Measurements from ENCODE around the gene PTGDR.

The PTGDR gene

DNA sequence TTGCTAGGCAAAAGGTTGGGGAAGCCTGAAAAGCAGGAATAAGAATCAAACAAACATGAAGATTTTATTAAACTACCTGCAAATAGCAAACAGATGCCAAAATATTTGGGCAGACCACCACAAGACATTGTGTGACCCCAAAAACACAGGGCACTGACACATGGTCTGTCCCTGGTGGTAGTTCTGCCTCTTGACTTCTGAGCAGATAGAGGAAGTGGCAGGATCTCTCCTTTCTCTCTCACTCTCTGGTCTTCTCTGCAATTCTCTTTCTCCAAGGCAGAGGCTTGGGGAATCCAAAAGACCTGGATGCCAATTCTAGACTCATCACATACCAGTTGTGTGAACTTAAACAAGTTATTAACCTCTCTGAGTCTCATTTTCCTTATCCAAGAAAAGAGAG is 4.3 kb upstream of the PTGDR start:
- DNase-seq (ENCODE audit: low read depth in 2 of 3, low spot score in 2 of 3): no peak

DNA sequence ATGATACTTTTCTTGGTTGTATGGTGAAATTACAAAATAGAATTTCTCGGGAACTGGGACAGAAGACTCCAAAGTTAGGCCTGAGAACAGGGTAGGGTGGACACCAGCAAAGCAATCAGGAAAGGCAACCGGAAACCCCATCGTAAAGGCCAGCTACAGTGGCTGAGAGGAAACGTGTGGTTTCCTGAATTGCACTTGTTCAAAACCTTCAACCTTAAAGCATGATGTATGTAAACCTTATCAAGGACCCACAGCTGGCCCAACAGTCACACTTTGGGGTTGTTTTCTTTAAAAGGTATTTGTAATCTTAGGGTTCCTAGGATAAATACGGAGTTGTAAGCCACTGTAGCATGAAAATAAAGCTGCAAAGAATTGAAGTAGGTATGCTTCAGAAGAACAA is 2.2 kb upstream of the PTGDR start:
- DNase-seq (ENCODE audit: low read depth in 2 of 3, low spot score in 2 of 3): no peak

DNA sequence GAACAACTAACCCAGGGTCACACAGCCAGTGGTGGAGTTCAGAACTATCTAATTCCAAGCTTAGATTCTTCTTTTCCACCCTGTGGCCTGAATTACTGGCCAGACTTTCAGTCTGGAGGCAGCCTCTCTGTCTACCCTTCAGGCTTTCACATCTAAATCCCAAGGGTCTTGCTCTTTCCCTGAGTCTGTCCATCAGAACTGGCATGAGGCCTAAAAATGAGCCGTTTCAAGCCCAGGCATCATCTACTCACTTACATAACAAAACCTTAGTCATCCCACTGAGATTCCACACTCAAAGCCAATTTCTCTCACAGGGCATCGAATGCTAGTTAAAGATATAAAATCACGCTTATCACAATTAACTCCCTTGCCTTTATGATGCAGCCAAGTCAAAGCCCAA is 1.3 kb upstream of the PTGDR start:
- no peak for DNase-seq (ENCODE audit: low read depth in 2 of 3, low spot score in 2 of 3)

DNA sequence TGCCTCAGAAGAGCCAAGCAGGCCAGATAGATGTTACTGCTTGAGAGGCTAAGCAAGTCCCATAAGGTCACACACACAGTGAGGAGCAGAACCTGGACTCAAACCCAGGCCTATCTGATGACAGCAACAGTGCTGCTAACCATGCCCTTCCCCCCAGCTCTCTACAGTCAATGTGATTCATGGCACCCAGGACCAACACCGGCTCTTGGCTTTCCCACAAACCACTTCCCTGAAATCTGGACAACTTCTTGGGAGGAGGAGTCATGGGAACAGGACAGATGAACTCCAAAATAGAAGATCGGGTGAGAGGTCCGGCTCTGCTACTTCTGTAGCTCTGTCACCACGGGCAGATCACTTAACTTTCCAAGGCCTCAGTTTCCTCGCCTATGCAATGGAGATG is 716 bp upstream of the PTGDR start:
- DNase-seq (ENCODE audit: low read depth in 2 of 3, low spot score in 2 of 3): no peak

DNA sequence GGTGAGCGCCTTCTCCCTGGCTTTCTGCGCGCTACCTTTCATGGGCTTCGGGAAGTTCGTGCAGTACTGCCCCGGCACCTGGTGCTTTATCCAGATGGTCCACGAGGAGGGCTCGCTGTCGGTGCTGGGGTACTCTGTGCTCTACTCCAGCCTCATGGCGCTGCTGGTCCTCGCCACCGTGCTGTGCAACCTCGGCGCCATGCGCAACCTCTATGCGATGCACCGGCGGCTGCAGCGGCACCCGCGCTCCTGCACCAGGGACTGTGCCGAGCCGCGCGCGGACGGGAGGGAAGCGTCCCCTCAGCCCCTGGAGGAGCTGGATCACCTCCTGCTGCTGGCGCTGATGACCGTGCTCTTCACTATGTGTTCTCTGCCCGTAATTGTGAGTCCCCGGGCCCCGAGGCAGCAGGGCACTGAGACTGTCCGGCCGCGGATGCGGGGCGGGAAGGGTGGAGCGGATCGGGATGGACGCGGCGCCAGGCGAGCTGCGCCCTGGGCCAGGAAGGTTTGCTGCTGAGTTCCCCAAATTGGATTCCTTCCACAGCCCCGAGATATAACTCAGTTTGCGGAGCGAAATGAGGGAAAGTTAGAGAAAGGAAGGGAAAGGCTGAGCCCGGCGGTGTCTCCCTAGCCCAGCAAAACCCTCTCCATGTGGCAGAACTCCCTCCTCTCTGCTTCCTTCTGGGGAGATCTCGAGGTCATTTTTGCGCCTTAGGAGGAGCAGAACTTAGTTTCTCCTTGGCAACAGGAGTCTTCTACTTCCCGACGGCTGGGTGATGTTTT is 972 bp downstream of the PTGDR start:
- no peak for DNase-seq (ENCODE audit: low read depth in 2 of 3, low spot score in 2 of 3)

DNA sequence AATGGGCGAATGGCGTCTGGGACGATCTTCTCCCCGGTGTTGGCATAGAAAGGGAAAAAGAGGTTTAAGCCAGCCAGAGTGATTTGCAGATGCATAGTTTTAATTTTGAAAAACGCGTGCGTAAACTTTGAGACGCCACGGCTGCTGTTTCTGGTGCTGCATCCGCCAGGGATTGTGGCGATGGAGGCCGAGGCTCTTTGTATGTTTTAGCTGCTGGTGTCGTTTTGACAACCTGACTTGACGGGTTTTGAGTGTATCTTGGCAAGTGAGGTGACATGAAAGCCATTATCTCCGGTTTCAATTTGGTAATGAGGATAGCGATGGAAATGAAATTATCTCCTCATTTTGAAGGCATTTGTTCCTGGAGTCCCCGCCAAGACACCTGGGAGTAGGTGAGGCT is 1.6 kb downstream of the PTGDR start:
- no peak for DNase-seq (ENCODE audit: low read depth in 2 of 3, low spot score in 2 of 3)

DNA sequence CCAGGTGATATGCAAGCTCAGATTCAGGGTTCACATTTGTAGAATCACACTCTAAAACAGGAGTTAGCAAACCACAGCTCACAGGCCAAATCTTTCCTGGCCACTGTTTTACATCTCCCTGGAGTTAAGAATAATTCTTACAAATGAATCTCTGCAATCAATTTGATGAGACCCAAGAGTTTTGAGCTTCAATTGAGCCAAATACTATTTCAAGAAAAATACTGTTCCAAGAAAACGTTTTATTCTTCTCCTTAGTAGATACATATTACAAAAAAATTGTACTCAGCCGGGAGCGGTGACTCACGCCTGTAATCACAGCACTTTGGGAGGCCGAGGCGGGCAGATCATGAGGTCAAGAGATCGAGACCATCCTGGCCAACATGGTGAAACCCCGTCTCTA is 2.5 kb downstream of the PTGDR start:
- DNase-seq (ENCODE audit: low read depth in 2 of 3, low spot score in 2 of 3): no peak

DNA sequence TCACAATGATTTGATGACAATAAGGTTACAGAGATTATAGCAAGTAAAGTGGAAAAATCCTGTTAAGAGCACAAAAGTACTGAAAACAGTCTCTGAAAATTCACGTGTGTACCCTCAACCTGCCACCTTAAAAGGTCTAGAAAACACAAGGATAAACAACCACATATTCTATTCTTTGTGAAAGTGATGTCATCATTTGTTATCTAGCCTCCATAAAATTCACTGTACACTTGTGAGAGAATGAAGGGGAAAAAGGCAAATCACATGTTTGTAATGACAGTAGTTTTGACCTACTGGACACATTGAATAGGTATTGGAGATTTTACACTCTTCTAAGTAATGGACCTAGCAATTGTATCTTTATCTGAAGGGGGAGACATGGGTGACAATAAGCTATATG is 4.0 kb downstream of the PTGDR start:
- no peak for DNase-seq (ENCODE audit: low read depth in 2 of 3, low spot score in 2 of 3)

DNA sequence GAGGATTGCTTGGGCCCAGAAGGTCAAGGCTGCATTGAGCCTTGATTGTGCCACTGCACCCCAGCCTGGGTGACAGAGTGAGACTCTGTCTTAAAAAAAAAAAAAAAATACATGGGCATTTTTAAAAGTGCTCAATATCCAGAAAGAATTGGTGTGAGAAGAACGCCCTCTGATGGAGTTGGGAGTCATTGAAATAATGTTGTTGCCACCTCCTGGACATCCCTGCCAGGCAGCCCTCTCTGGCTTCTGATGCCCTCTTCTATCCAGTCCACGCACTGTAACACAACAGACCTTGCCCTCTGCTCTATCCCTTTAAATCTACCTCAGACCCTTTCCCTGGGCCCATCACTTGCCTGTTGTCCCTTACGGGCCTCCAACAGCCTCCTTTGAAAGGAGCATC is 4.9 kb downstream of the PTGDR start:
- no peak for DNase-seq (ENCODE audit: low read depth in 2 of 3, low spot score in 2 of 3)

DNA sequence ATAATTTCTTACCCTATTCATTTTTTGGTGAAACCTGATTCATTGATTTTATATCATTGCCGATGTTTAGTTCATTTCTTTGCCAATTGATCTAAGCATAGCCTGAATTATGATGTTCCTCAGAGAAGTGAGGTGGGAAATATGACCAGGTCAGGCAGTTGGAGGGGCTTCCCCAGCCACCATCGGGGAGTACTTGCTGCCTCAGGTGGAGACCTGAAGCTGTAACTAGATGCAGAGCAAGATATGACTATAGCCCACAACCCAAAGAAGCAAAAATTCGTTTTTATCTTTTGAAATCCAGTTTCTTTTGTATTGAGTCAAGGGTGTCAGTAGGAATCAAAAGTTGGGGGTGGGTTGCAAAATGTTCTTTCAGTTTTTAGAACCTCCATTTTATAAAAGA is 7.9 kb downstream of the PTGDR start:
- DNase-seq (ENCODE audit: low read depth in 2 of 3, low spot score in 2 of 3): no peak

DNA sequence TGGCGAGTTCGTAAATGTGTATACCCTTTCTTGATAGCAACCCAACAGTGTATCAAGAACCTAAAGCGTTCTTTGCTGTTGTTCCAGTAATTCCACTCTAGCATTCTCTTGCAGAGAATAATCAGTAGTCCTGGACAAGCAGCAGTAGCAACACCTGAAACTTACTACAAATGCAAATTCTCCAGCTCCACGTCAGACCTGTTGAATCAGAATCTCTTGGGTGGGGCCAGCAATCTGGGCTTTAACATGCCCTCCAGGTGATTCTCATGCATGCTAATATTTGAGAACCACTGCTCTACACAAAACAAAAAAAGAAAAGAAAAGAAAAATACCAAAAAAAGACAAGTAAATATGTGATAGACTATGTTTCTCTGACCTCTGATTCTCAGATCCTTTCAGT is 10.1 kb downstream of the PTGDR start:
- DNase-seq (ENCODE audit: low read depth in 2 of 3, low spot score in 2 of 3): no peak

DNA sequence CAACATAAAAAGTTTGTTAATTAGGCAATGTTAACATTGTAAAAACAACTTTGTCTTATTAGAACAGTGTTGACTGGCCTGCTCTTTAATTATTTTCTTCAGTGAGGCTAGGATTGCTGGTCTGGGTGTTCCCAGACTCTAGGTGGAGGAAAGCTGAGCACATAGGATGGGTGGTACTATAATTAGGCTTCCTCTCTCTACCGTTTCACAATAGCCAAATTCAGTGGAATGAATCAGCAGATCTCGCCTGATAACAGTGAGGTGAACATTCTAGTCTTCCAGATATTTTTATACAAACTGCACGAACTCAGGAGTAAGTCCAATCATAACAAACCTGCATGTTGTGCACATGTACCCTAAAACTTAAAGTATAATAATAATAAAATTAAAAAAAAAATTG is 11.9 kb downstream of the PTGDR start:
- DNase-seq (ENCODE audit: low read depth in 2 of 3, low spot score in 2 of 3): no peak

DNA sequence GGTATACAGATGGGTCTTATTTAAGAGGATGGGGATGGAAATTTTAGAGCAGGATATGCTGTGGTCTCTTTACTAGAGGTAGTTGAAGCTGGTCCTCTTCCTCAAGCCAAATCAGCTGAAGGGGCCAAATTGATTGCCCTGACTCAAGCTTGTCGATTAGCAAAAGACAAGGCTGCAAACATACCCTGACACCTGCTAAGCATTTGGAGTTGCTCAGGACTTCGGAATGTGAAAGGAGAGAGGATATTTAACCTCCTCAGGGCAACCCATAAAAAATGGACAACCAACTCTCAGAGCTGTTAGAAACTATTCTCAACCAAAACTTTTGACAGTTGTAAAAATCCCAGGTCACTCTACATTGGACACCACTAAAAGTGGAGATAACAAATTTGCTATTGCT is 15.6 kb downstream of the PTGDR start:
- DNase-seq (ENCODE audit: low read depth in 2 of 3, low spot score in 2 of 3): no peak

DNA sequence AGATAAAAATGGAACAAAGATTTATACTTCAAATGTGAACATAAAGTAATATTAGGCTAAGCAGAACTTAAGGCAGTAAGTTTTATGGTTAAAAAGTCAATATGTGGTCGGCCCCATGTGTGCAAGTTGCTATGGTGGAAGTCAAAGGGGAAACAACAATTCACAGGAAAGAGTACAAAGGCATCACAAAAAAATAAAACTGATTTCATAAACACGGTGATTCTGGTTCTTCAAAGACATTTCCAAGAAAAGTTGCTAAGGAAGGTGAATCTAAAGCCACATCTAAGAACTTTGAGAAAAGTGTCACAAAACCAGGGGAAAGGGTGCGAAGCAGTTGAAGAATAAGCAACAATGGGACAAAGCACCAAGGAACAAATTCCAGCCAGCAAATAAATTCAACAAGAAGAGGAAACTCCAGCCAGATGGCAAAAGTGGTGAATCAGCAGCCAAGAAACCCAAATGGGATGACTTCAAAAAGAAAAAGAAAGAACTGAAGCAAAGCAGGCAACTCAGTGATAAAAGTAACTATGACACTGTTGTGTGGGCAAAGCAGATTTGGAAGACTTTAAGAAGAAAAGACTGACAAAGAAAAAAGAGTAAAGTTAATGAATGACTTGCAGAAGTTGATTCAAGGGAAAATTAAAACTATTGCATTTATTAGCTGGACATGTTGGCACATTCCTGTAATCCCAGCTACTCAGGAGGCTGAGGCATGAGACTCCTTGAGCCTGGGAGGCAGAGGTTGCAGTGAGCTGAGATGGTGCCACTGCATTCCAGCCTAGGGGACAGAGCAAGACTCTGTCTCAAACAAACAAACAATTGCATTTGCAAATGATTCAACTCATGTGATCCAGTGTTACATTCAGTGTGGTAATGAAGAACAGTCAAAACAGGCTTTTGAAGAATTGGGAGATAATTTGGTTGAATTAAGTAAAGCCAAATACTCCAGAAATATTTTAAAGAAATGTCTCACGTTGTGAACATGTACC is 19.5 kb downstream of the PTGDR start:
- DNase-seq (ENCODE audit: low read depth in 2 of 3, low spot score in 2 of 3): no peak

DNA sequence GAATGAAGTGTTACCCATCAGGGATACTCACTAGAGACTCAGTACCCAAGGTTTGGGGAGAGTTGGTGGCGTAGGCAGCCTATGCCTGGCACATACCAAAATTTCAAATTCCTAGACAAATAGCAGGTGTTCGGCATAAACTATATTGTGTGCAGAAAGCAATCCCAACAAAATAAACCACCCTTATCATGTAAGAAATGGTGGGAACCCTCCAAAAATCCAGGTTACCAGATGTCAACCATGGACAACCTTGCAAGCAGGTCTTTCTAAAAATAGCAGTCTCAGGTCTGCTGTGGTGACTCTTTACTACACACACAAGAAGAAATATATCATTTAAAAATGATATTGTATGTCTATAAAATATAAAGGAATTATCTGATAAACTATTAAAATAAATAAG is 28.9 kb downstream of the PTGDR start:
- no peak for DNase-seq (ENCODE audit: low read depth in 2 of 3, low spot score in 2 of 3)

DNA sequence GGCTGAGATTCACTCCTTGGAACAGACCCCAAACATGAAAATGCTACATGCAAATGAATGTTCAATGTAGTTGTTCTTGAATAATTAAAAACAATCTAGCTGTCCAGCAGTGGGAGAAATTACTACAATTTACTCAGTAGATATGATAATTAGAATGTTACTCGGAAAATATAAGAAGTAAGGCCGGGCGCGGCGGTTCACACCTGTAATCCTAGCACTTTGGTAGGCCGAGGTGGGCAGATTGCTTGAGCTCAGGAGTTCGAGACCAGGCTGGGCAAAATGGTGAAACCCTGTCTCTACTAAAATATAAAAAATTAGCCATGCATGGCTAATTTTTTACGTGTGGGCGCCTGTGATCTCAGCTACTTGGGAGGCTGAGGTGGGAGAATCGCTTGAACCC is 31.3 kb downstream of the PTGDR start:
- no peak for DNase-seq (ENCODE audit: low read depth in 2 of 3, low spot score in 2 of 3)

DNA sequence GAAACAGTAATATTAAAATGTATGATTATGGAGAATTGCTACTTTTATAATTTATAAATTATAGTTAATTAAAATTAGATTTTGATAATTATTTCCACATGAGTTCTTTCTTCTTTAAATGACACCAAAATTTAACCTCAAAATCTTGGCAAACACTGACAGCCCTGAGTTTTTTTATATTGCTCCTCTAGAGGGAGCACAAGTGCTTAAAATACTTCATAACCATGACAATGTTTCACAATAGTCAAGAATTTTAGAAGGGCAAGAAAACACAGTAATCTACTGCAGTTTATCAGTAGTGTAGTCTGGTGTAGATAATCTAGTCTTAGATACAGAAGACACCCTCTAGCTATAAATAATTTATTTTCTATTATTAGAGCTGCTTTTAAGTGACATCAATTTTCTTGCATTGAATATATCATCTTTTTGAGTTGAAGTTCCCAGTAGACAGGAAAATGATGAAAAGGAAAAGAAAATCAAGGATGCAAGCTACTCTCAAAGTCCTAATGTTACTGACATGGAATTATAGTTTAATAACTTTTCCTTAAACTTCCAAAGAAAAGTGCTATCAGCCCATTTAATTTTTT is 32.3 kb downstream of the PTGDR start:
- no peak for DNase-seq (ENCODE audit: low read depth in 2 of 3, low spot score in 2 of 3)

DNA sequence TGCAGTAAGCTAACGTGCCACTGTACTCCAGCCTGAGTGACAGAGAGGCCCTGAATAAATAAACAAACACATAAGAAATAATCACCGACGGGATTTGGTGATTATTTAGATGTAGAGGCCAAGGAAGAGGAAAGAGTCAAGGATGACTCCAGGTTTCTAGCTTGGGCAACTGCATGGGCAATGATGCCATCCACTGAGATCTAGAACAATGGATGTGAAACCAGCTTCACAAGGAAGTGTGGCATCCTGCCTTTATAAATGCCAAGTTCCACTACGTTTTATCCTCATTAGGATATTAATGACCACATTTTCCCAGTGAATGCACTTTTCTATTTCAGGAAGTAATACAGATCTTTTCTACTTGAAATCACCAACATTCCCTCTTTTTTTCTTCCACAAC is 35.7 kb downstream of the PTGDR start:
- no peak for DNase-seq (ENCODE audit: low read depth in 2 of 3, low spot score in 2 of 3)

DNA sequence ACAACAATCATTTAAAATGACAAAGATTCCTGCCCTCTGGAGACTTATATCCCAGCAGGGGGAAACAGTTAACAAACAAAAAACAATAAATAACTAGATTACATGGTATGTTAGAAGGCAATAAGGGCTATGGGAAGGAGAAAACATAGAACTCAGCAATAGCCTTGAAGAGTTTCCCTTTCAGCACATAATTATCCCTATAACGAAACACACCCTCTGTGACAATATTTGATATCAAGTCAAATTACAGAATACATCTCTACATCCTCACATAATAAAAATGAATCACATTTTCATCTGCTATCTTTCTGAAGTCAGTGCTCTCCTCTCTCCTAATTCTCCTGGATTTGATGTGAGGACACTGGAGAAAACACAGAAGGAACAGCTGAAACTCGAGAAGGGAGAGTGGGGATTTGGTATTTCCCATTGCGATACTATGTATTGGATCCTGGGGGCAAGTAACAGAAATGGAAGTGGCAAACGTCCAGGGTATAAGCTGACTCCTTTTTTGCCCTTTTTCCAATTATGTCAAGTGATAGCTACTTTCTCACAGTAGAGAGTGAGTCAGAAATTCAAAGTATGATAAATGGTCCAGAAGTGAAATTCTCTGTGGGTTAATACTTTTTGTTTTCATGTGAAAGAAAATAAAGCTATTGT is 36.9 kb downstream of the PTGDR start:
- no peak for DNase-seq (ENCODE audit: low read depth in 2 of 3, low spot score in 2 of 3)

DNA sequence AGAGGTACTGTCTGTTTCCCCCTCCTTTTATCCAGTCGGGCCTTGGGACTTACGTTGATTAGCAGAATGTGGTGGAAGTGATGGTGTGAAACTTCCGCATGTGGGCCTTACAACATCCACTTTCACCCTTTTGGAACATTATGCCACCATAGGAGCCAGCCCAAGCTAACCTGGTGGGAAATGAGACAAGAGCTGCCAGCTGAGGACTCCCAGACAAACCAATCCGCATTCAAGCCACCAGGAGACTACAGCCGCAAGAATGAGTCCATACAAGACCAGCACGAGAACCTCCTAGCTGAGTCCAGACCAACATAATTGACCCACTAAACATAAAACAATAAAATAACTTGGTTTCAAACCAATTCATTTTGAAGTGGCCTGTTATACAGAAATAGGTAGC is 37.5 kb downstream of the PTGDR start:
- DNase-seq (ENCODE audit: low read depth in 2 of 3, low spot score in 2 of 3): no peak

DNA sequence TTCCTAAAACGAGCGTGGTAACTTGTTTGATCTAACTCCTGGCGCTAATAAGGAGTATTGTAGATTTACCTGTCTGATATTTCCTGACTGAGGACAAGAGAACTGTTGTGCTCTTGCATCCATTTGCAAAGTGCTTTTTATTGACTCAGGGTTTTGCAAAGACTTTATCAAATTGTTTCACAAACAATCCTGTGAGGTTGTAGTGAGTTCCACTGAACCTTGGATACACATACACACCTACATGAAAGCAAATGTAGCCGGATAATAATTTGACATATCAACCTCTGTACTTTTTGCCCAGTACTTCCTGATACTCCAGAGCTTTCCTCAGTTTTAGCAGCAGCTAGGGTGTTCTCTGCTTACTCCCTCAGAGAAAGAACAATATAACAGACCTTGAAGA is 39.9 kb downstream of the PTGDR start:
- DNase-seq (ENCODE audit: low read depth in 2 of 3, low spot score in 2 of 3): no peak

DNA sequence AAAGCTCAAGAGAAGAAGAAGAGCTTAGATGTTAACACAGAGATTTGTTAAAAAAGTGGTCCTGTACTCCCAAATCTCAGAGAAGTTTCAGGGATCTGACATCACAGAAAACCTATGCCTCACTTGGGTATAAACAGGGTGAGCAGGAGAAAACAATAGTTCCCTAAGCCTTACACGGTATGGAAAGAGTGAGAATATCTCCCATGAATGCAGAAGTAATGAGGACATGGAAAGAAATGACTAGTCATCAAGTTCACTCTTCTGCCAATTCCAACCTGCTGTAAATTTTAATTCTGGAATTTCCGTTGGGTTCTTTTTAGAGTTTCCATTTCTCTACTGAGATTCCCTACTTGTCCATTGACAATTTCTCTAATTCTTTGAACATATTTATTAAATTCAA is 40.4 kb downstream of the PTGDR start:
- DNase-seq (ENCODE audit: low read depth in 2 of 3, low spot score in 2 of 3): no peak

Data from activated CD8-positive, alpha-beta memory T cell treated with anti-CD3 and anti-CD28 coated beads for 48 hours (primary cell).